ENCODE results near the gene C11orf68.
"Not testable (repeated sequence)": the region's sequence is repeated elsewhere in the genome, so short reads cannot be mapped to it uniquely, and the experiment has no call there.

Gene C11orf68

GRCh38 chr11:65918211-65919140, at the start of gene C11orf68:
C11orf68 (minus strand) TSS chr11:65919062; CDS start chr11:65919031, 31 bp downstream.
- DNase-seq (ENCODE audit: low read depth in 1 of 2, low spot score in 1 of 2): peak in 1 of 2 donors; percentile 13

GRCh38 chr11:65967329-65967934, 48.6 kb upstream of the C11orf68 start:
- DNase-seq (ENCODE audit: low read depth in 1 of 2, low spot score in 1 of 2): no peak

- DNase-seq (ENCODE audit: low read depth in 1 of 2, low spot score in 1 of 2): no peak
Measured at GRCh38 chr11:65965986-65966762, 47.3 kb upstream of the C11orf68 start.

- no peak for DNase-seq (ENCODE audit: low read depth in 1 of 2, low spot score in 1 of 2)
Measured at GRCh38 chr11:65964906-65965305, 46.0 kb upstream of the C11orf68 start.

- no peak for DNase-seq (ENCODE audit: low read depth in 1 of 2, low spot score in 1 of 2)
Measured at GRCh38 chr11:65962141-65962564, 43.3 kb upstream of the C11orf68 start.

- peak; percentile 88 to 89 for DNase-seq (ENCODE audit: low read depth in 1 of 2, low spot score in 1 of 2)
Measured at GRCh38 chr11:65961267-65962140, 42.6 kb upstream of the C11orf68 start, which contains the start of gene SART1. SART1 (plus strand) TSS chr11:65961734; CDS start chr11:65961781, 47 bp downstream.

- no peak for DNase-seq (ENCODE audit: low read depth in 1 of 2, low spot score in 1 of 2)
Measured at GRCh38 chr11:65960824-65961266, 42.0 kb upstream of the C11orf68 start.

GRCh38 chr11:65958774-65959420, 40.0 kb upstream of the C11orf68 start:
- no peak for DNase-seq (ENCODE audit: low read depth in 1 of 2, low spot score in 1 of 2)

GRCh38 chr11:65958291-65958690, 39.4 kb upstream of the C11orf68 start:
- no peak for DNase-seq (ENCODE audit: low read depth in 1 of 2, low spot score in 1 of 2)

- DNase-seq (ENCODE audit: low read depth in 1 of 2, low spot score in 1 of 2): no peak
Measured at GRCh38 chr11:65954771-65955170, 35.9 kb upstream of the C11orf68 start.

GRCh38 chr11:65953471-65953870, 34.6 kb upstream of the C11orf68 start:
- no peak for DNase-seq (ENCODE audit: low read depth in 1 of 2, low spot score in 1 of 2)

- no peak for DNase-seq (ENCODE audit: low read depth in 1 of 2, low spot score in 1 of 2)
Measured at GRCh38 chr11:65952052-65952521, 33.2 kb upstream of the C11orf68 start.

GRCh38 chr11:65951641-65952040, 32.8 kb upstream of the C11orf68 start:
- not testable (repeated sequence) for DNase-seq (ENCODE audit: low read depth in 1 of 2, low spot score in 1 of 2)

GRCh38 chr11:65950711-65951110, 31.8 kb upstream of the C11orf68 start:
- DNase-seq (ENCODE audit: low read depth in 1 of 2, low spot score in 1 of 2): not testable (repeated sequence)

- no peak for DNase-seq (ENCODE audit: low read depth in 1 of 2, low spot score in 1 of 2)
Measured at GRCh38 chr11:65947603-65948125, 28.8 kb upstream of the C11orf68 start.

GRCh38 chr11:65947133-65947532, 28.3 kb upstream of the C11orf68 start:
- DNase-seq (ENCODE audit: low read depth in 1 of 2, low spot score in 1 of 2): no peak

- no peak for DNase-seq (ENCODE audit: low read depth in 1 of 2, low spot score in 1 of 2)
Measured at GRCh38 chr11:65946655-65947054, 27.8 kb upstream of the C11orf68 start.

- no peak for DNase-seq (ENCODE audit: low read depth in 1 of 2, low spot score in 1 of 2)
Measured at GRCh38 chr11:65945941-65946558, 27.2 kb upstream of the C11orf68 start.

GRCh38 chr11:65945430-65945911, 26.6 kb upstream of the C11orf68 start, which contains the start of gene TSGA10IP:
TSGA10IP (plus strand) TSS chr11:65945480; CDS start chr11:65945676, 196 bp downstream.
- no peak for DNase-seq (ENCODE audit: low read depth in 1 of 2, low spot score in 1 of 2)
